A549 (cell line): ENCODE results near the gene SHE. TPM values are rescaled to one million over a fixed set of nuclear protein-coding genes. Genes with fewer than 3 reads are reported as not detected.

Experiments used
- ATAC-seq, 2 experiments: fragments of 200-7000 bp in 1 of 2; fragments of >200 bp in 1 of 2; cut with Nextera tagmentation in 1 of 2; cut with Tn5 transposase in 1 of 2; 3 replicates each; pipeline versions ENCODE4 v1.8.0 to v1.9.1; 2018 to 2020; ENCODE audit warnings: mild to moderate bottlenecking in 1 of 2, moderate library complexity in 1 of 2
- CTCF ChIA-PET: fragments of 300-600 bp; sonication (Branson Sonifier 250); formaldehyde crosslinking; extraction: SDS; loops from one replicate; lab custom pipeline; 2021; ENCODE audit warnings: antibody characterized with exemption, inconsistent platforms; lab: Yijun Ruan, JAX
- POLR2A ChIA-PET: fragments of 350-600 bp; formaldehyde crosslinking; extraction: SDS; loops from one replicate; lab custom pipeline; 2021; ENCODE audit warnings: antibody characterized with exemption, inconsistent platforms; lab: Yijun Ruan, JAX
- DNase-seq, 2 experiments: peaks; one replicate each; pipeline versions ENCODE4 v3.0.0 to v3.0.0-alpha.2; 2011 to 2016; ENCODE audit warnings: low read depth in 1 of 2, low spot score in 1 of 2
- FAIRE-seq: peaks from 2 replicates; lab custom pipeline; 2011; peaks lifted over from hg19 to GRCh38; lab: Jason Lieb, UNC
- H3K27ac ChIP-seq, 2 experiments: fragments of >200 bp; sonication (Bioruptor Twin); formaldehyde crosslinking; 3 replicates each; pipeline ENCODE4 v1.5.1; 2016 to 2017
- H3K4me1 ChIP-seq: fragments of >200 bp; sonication (Bioruptor Twin); formaldehyde crosslinking; 3 replicates; pipeline ENCODE4 v1.6.1; 2016
- H3K4me2 ChIP-seq: fragments of >200 bp; sonication (Bioruptor Twin); formaldehyde crosslinking; 3 replicates; pipeline ENCODE4 v1.6.1; 2016
- H3K4me3 ChIP-seq: fragments of >200 bp; sonication (Bioruptor Twin); formaldehyde crosslinking; 3 replicates; pipeline ENCODE4 v1.5.1; 2016
- H3K9me3 ChIP-seq: fragments of >200 bp; sonication (Bioruptor Twin); formaldehyde crosslinking; 3 replicates; pipeline ENCODE4 v1.6.1; 2016
- BCL3 ChIP-seq: fragments of >200 bp; sonication (Bioruptor Twin); formaldehyde crosslinking; IDR thresholded peaks from 3 replicates; pipeline ENCODE4 v1.6.1; 2016
- BHLHE40 ChIP-seq: IDR thresholded peaks from 2 replicates; pipeline ENCODE4 v1.6.1; 2012; ENCODE audit warnings: low read depth, low read length, inconsistent platforms
- CBX8 ChIP-seq: fragments of 200-600 bp; sonication (generic); IDR thresholded peaks from 2 replicates; pipeline ENCODE4 v1.6.1; 2016
- CHD4 ChIP-seq: fragments of 200-600 bp; sonication (generic); IDR thresholded peaks from 2 replicates; pipeline ENCODE4 v1.6.1; 2016; ENCODE audit warnings: antibody characterized with exemption, mild to moderate bottlenecking, borderline replicate concordance
- E2F6 ChIP-seq: IDR thresholded peaks from 2 replicates; pipeline ENCODE4 v1.6.1; 2012; ENCODE audit warnings: low read depth, borderline replicate concordance
- EP300 ChIP-seq, 2 experiments: fragments of >200 bp; sonication (Bioruptor Twin); formaldehyde crosslinking; IDR thresholded peaks; 2 replicates in 1 of 2; 3 replicates in 1 of 2; pipeline ENCODE4 v1.6.1; 2016 to 2017
- ESRRA ChIP-seq: fragments of 150-350 bp; IDR thresholded peaks from 2 replicates; pipeline ENCODE4 v1.6.1; 2014; ENCODE audit warnings: mild to moderate bottlenecking, low read length, borderline replicate concordance
- FOXS1 ChIP-seq: fragments of 250-450 bp; sonication (Bioruptor Pico); IDR thresholded peaks from 2 replicates; pipeline ENCODE4 v1.5.0; 2020; ENCODE audit warnings: mild to moderate bottlenecking, moderate library complexity
- HMGXB4 ChIP-seq: fragments of 250-450 bp; sonication (Bioruptor Pico); IDR thresholded peaks from 2 replicates; pipeline ENCODE4 v1.5.0; 2021; ENCODE audit warnings: mild to moderate bottlenecking, moderate library complexity, borderline replicate concordance
- HOXA7 ChIP-seq: fragments of 250-450 bp; sonication (Bioruptor Pico); IDR thresholded peaks from 2 replicates; pipeline ENCODE4 v1.5.0; 2020; ENCODE audit warnings: mild to moderate bottlenecking, moderate library complexity
- HOXB5 ChIP-seq: fragments of 250-450 bp; sonication (Bioruptor Pico); IDR thresholded peaks from 2 replicates; pipeline ENCODE4 v1.5.0; 2020; ENCODE audit warnings: mild to moderate bottlenecking, moderate library complexity
- JUN ChIP-seq, 2 experiments: fragments of >200 bp; sonication (Bioruptor Twin); formaldehyde crosslinking; IDR thresholded peaks; 2 replicates in 1 of 2; 3 replicates in 1 of 2; pipeline ENCODE4 v1.6.1; 2016 to 2017
- JUNB ChIP-seq: fragments of >200 bp; sonication (Bioruptor Twin); formaldehyde crosslinking; IDR thresholded peaks from 2 replicates; pipeline ENCODE4 v1.6.1; 2016
- KDM1A ChIP-seq: fragments of 200-600 bp; sonication (generic); IDR thresholded peaks from 2 replicates; pipeline ENCODE4 v1.6.1; 2016; ENCODE audit warnings: low read depth, mild to moderate bottlenecking
- MAZ ChIP-seq: fragments of 150-350 bp; IDR thresholded peaks from 2 replicates; pipeline ENCODE4 v1.6.1; 2014; ENCODE audit warnings: antibody characterized with exemption, low read depth, low read length, borderline replicate concordance
- MYC ChIP-seq: IDR thresholded peaks from 2 replicates; pipeline ENCODE4 v1.6.1; 2012; ENCODE audit warnings: mild to moderate bottlenecking, inconsistent platforms, low read length, improper control_type of control experiment, borderline replicate concordance
- NFE2L2 ChIP-seq: fragments of 150-350 bp; conservative IDR thresholded peaks from 2 replicates; pipeline ENCODE4 v1.6.1; 2014; ENCODE audit warnings: low read length
- NPAS2 ChIP-seq: fragments of 250-450 bp; sonication (Bioruptor Pico); IDR thresholded peaks from 2 replicates; pipeline ENCODE4 v1.8.0; 2022; ENCODE audit warnings: mild to moderate bottlenecking, moderate library complexity, borderline replicate concordance
- NR3C1 ChIP-seq: fragments of >200 bp; sonication (Bioruptor Twin); formaldehyde crosslinking; IDR thresholded peaks from 3 replicates; pipeline ENCODE4 v1.6.1; 2017
- POLR2A ChIP-seq: IDR thresholded peaks from 2 replicates; pipeline ENCODE4 v1.6.1; 2012; ENCODE audit warnings: mild to moderate bottlenecking, low read length
- POLR2AphosphoS2 ChIP-seq: conservative IDR thresholded peaks from 2 replicates; pipeline ENCODE4 v1.6.1; 2012; ENCODE audit warnings: low read length, improper control_type of control experiment, inconsistent platforms
- REST ChIP-seq: fragments of 200-600 bp; sonication (generic); IDR thresholded peaks from 2 replicates; pipeline ENCODE4 v1.6.1; 2016; ENCODE audit warnings: antibody characterized with exemption, mild to moderate bottlenecking, moderate library complexity
- TFCP2L1 ChIP-seq: fragments of 250-450 bp; sonication (Bioruptor Pico); IDR thresholded peaks from 2 replicates; pipeline ENCODE4 v1.5.0; 2021; ENCODE audit warnings: mild to moderate bottlenecking
- ZC3H11A ChIP-seq: fragments of 450-650 bp; IDR thresholded peaks from 2 replicates; pipeline ENCODE4 v1.6.1; 2014; ENCODE audit warnings: antibody characterized with exemption, mild to moderate bottlenecking
- ZNF302 ChIP-seq: fragments of 250-450 bp; sonication (Bioruptor Pico); IDR thresholded peaks from 2 replicates; pipeline ENCODE4 v1.9.0; 2021; ENCODE audit warnings: inconsistent platforms, mild to moderate bottlenecking, moderate library complexity
- ZSCAN20 ChIP-seq: fragments of 250-450 bp; sonication (Bioruptor Pico); IDR thresholded peaks from 2 replicates; pipeline ENCODE4 v1.8.0; 2022; ENCODE audit warnings: mild to moderate bottlenecking, moderate library complexity
- WGBS: methylation state at CpG from one replicate; pipeline ENCODE4 v1.1.6; 2017; ENCODE audit errors: missing lambda C conversion rate; 5-methylcytosine and 5-hydroxymethylcytosine counted together
- polyA plus RNA-seq, 4 experiments: library from polyadenylated mRNA; depleted of rRNA in 3 of 4; stranded (reverse); fragments of >200 nt; fragmentation: RNase III in 1 of 4; extraction: RNeasy Plus Mini Kit Qiagen cat#74134 plus additional on column Dnase treatment in 1 of 4; gene quantifications; 2 replicates in 3 of 4; 3 replicates in 1 of 4; pipeline ENCODE4 v1.2.3, GENCODE V29; 2011 to 2017

The SHE gene
- polyA plus RNA-seq, 2 of the 4 experiments (the other 2 are of a cell fraction) = 0.03 TPM; not detected in 1

GRCh38 chr1:154497026-154497806 lies 5.0 kb downstream of the SHE start:
- TF ChIP-seq CBX8 = no peak
- TF ChIP-seq REST = no peak
- WGBS = 45% methylated on average over 5 of the region's 5 CpGs
- Histone ChIP-seq H3K4me2 (no peak overlapping the region), H3K4me1 (peaks cover 6% of the 10 kb centered on the region; the same call in 1 of the 3 replicates), H3K4me3 (no peak overlapping the region), H3K9me3 (no peaks in the 10 kb centered on the region), H3K27ac (no peak overlapping the region)
- POLR2A ChIA-PET = no interaction called here
- FAIRE-seq = no peak
- CTCF ChIA-PET = interaction anchor here (1.1 to 1.6 kb wide), 3 partner anchors 16 to 171 kb away, joined by 3 to 4 read pairs (median 4); no protein-coding TSS in a partner anchor
- ATAC-seq = no peak
- DNase-seq = no peak

- no peak overlapping the region for H3K27ac ChIP-seq
- DNase-seq (no peak), ATAC-seq (no peak), FAIRE-seq (no peak)
- no peaks in the 10 kb centered on the region for H3K9me3 ChIP-seq
- H3K4me3 ChIP-seq = no peak overlapping the region
- H3K4me1 ChIP-seq = no peaks in the 10 kb centered on the region
- TF ChIP-seq ZC3H11A = no peak
- no peak for TF ChIP-seq EP300 (IDR thresholded peaks at IDR 0.05)
- no peak for TF ChIP-seq ZNF302 (CRISPR knock-in tag)
- TF ChIP-seq NFE2L2 = no peak
- TF ChIP-seq POLR2A = no peak
- no peak for TF ChIP-seq E2F6
- no peak for TF ChIP-seq JUN (IDR thresholded peaks at IDR 0.05)
- TF ChIP-seq ESRRA = no peak
- no peak for TF ChIP-seq FOXS1 (CRISPR knock-in tag)
- no peak for TF ChIP-seq HOXB5 (CRISPR knock-in tag)
- TF ChIP-seq JUNB = no peak
- no peak for TF ChIP-seq MYC
- TF ChIP-seq CBX8 = no peak
- no peak for TF ChIP-seq HOXA7
- no peak for TF ChIP-seq CHD4
- no peak for TF ChIP-seq KDM1A
- 62% methylated on average over 5 of the region's 5 CpGs for WGBS
- ChIA-PET CTCF (interaction anchor here (1.1 kb wide), 2 partner anchors 15 to 50 kb away, joined by 3 to 4 read pairs; no protein-coding TSS in a partner anchor), POLR2A (no interaction called here)
- H3K4me2 ChIP-seq = no peak overlapping the region
Observed at GRCh38 chr1:154496383-154496782, 5.8 kb downstream of the SHE start.

GRCh38 chr1:154495496-154496273 lies 6.5 kb downstream of the SHE start:
- Histone ChIP-seq H3K4me3 (no peak overlapping the region), H3K9me3 (no peaks in the 10 kb centered on the region), H3K27ac (no peak overlapping the region), H3K4me2 (no peak overlapping the region), H3K4me1 (no peaks in the 10 kb centered on the region)
- DNase-seq (no peak), FAIRE-seq (no peak), ATAC-seq (no peak)
- ChIA-PET CTCF (interaction anchor here (0.6 to 1.3 kb wide), 3 partner anchors 9 to 365 kb away, joined by 3 to 4 read pairs (median 3); no protein-coding TSS in a partner anchor), POLR2A (no interaction called here)
- WGBS = 71% methylated on average over 8 of the region's 8 CpGs
- TF ChIP-seq BCL3 = no peak
- no peak for TF ChIP-seq CHD4
- no peak for TF ChIP-seq MAZ
- TF ChIP-seq KDM1A = no peak
- no peak for TF ChIP-seq POLR2AphosphoS2
- TF ChIP-seq HMGXB4 = no peak
- TF ChIP-seq ZSCAN20 (CRISPR knock-in tag) = no peak
- no peak for TF ChIP-seq TFCP2L1 (CRISPR knock-in tag)
- TF ChIP-seq BHLHE40 = no peak
- TF ChIP-seq NR3C1 = no peak
- no peak for TF ChIP-seq JUN (IDR thresholded peaks at IDR 0.05)
- TF ChIP-seq HOXA7 = no peak
- TF ChIP-seq NPAS2 (CRISPR knock-in tag) = no peak
